Myocyte (in vitro differentiated cells): ENCODE data around the gene CBLC. TPM values are rescaled to one million over a fixed set of nuclear protein-coding genes. Genes with fewer than 3 reads are reported as not detected.

Experiments
- DNase-seq: peaks from one replicate; pipeline ENCODE4 v3.0.0-alpha.2; 2012; ENCODE audit warnings: low read depth
- polyA plus RNA-seq: library from polyadenylated mRNA; unstranded; fragments of >200 nt; gene quantifications from one replicate; pipeline ENCODE4 v1.2.1, GENCODE V29; 2012; ENCODE audit warnings: missing spikeins
- total RNA-seq: library from RNA; depleted of rRNA; stranded (reverse); fragments of >200 nt; gene quantifications from 2 replicates; pipeline ENCODE4 v1.2.3, GENCODE V29; 2014

The CBLC gene, protein sequence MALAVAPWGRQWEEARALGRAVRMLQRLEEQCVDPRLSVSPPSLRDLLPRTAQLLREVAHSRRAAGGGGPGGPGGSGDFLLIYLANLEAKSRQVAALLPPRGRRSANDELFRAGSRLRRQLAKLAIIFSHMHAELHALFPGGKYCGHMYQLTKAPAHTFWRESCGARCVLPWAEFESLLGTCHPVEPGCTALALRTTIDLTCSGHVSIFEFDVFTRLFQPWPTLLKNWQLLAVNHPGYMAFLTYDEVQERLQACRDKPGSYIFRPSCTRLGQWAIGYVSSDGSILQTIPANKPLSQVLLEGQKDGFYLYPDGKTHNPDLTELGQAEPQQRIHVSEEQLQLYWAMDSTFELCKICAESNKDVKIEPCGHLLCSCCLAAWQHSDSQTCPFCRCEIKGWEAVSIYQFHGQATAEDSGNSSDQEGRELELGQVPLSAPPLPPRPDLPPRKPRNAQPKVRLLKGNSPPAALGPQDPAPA
- not detected in 2 replicates for total RNA-seq
- polyA plus RNA-seq, result not detected

DNA sequence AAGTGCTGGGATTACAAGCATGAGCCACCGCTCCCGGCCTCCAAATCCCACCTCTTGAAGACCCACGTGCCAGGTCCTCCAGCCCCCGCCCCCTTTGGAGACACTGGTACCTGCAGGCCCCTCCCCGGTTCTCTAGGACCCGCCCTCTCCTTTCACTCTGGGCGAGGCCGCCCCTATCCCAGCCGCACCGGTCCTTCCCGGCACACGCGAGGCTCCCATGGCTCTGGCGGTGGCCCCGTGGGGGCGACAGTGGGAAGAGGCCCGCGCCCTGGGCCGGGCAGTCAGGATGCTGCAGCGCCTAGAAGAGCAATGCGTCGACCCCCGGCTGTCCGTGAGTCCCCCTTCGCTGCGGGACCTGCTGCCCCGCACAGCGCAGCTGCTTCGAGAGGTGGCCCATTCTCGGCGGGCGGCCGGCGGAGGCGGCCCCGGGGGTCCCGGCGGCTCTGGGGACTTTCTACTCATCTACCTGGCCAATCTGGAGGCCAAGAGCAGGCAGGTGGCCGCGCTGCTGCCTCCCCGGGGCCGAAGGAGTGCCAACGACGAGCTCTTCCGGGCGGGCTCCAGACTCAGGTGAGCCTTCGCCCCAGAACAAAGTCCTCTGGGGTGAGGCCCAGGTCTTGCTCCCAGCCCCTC lies at the start of gene CBLC:
Gene CBLC, plus strand, starts transcription at position 176 of the 633 bp plus-strand sequence. Its CDS starts 42 bp downstream, at position 218.
- no peak for DNase-seq

GRCh38 chr19:44728178-44728577 lies 49.5 kb upstream of the CBLC start:
- DNase-seq, result no peak

- no peak for DNase-seq
Measured at GRCh38 chr19:44729516-44730033, 48.1 kb upstream of the CBLC start.

GRCh38 chr19:44731081-44731480 lies 46.6 kb upstream of the CBLC start:
- no peak for DNase-seq

DNA sequence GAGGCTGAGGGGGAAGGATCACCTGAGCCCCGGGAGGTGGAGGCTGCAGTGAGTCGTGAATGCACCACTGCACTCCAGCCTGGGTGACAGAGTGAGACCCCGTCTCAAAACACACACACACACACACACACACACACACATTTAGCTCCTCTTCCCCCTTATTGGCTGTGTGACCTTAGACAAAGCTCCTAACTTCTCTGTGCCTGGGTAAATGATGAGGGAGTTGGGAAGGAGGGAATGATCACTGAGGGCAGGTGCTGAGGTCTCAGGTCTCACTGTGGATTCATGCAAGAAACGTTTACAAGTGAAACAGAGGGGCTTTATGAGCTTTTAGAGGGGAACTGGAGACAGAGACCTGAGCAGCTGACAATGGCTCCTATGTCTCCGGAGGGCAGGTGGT lies 46.1 kb upstream of the CBLC start:
- no peak for DNase-seq

- DNase-seq, result no peak
Measured at GRCh38 chr19:44732235-44733014, 45.3 kb upstream of the CBLC start.

GRCh38 chr19:44734357-44734756 lies 43.3 kb upstream of the CBLC start:
- DNase-seq, result no peak

DNA sequence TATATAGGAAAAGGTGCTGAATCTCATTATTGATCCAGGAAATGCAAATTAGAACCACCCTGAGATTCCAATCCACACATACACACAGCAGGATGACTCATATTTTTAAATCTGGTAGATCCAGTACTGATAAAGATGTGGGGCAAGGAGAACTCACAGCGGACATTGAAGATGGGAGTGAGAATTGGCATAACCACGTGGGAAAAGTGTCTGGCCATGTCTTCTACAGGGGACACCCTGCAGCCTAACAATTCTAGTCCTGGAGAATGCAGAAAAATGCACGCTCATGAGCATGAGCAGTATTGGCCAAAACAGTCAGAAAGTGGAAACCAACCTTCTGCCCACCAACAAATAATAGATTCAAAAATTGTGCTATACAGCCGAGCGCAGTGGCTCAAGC lies 42.7 kb upstream of the CBLC start:
- DNase-seq, result no peak

GRCh38 chr19:44737238-44738071 lies 40.2 kb upstream of the CBLC start:
- no peak for DNase-seq

GRCh38 chr19:44738136-44738535 lies 39.6 kb upstream of the CBLC start:
- no peak for DNase-seq

GRCh38 chr19:44738603-44739558 lies 38.8 kb upstream of the CBLC start:
- DNase-seq, result no peak

- peak; percentile 43 for DNase-seq
Measured at GRCh38 chr19:44740351-44740824, 37.3 kb upstream of the CBLC start.

- DNase-seq, result no peak
Measured at GRCh38 chr19:44741258-44741731, 36.4 kb upstream of the CBLC start.

- peak; percentile 100 for DNase-seq
Measured at GRCh38 chr19:44741841-44742329, 35.8 kb upstream of the CBLC start.

- peak; percentile 71 for DNase-seq
Measured at GRCh38 chr19:44742330-44743061, 35.2 kb upstream of the CBLC start.

GRCh38 chr19:44744871-44745332 lies 32.8 kb upstream of the CBLC start:
- DNase-seq, result no peak

DNA sequence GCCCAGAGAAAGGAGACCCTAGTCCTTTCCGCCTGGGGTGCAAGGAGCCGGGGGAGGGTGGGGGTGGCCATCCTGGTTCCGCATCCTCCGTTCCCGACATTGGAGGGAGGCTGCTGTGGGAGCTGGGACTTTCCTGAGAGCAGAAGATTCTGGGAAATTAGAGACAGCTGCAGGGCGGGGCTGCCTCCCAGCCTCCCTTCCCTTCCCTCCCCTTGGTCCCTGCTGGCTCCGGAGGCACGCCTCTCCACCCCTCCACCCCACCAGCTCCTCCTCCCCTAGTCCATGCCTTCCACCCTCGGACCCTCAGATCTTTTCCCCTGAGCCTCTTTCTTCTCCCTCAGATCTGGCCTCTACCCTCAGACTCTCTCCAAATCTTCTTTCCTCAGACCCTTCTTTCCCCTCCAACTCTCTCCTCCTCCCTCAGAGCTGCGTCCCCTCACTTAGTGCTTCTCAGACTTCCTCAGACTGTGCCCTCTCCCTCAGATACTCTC lies 32.3 kb upstream of the CBLC start:
- peak; percentile 91 for DNase-seq
